DMS153 treated with DMSO at 0.1 percent for 48 hours (cell line): ENCODE data around the gene TPI1.

Experiments
- DNase-seq: peaks from one replicate; lab custom pipeline; 2025; ENCODE audit not compliant: unreplicated experiment; lab: John Stamatoyannopoulos, UW

The TPI1 gene

DNA sequence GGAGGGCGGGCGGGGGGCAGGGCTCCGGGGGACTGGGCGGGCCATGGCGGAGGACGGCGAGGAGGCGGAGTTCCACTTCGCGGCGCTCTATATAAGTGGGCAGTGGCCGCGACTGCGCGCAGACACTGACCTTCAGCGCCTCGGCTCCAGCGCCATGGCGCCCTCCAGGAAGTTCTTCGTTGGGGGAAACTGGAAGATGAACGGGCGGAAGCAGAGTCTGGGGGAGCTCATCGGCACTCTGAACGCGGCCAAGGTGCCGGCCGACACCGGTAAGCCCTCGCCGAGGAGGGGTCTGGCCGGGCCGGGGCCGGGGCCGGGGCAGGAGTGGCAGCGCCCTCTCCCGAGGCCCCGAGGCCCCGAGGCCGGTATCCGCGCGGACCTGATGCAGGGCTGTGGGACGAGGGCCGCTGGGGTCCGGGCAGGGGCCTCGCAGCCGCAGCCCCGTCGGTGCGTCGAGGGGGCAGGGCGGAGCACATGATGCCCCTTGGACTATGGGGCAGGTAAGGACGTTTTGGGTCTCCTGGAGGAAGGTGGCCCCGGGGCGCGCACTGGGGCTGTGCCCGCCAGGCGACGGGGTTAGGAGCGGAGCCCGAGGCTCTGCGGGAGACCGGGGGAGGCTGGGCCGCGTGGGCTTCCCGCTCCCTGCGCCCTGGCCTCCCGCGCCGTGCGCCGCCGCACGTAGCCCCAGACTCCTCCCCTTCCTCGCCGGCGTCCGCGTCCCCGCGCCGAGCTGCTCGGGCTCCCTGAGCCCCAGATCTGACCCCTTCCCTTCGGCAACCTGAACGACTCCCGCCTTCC is at the start of gene TPI1:
TPI1 (plus strand) TSS at position 119 of the 798 bp plus-strand sequence; CDS start at position 155, 36 bp downstream.
- DNase-seq: peak; percentile 64

DNA sequence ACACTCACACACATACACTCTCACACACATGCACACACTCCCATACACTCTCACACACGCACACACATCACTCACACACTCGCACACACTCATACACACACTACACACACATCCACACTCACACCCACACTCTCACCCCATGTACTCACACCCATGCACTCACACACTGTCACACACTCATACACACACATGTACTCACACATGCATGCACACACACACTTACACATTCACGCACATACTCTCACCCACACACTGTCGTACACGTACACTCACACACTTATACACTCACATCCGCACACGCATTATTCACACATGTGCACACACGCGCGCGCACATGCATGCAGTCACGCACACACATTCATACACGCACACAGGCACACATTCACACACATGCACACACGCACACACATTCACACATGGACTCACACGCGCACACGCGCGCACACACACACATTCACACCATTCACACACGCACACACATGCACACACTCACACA is 49.6 kb upstream of the TPI1 start:
- no peak for DNase-seq

- DNase-seq: no peak
These were observed 49.1 kb upstream of the TPI1 start for GRCh38 chr12:6818222-6818621.

- DNase-seq: no peak
These were observed 48.7 kb upstream of the TPI1 start for GRCh38 chr12:6818645-6819044.

DNA sequence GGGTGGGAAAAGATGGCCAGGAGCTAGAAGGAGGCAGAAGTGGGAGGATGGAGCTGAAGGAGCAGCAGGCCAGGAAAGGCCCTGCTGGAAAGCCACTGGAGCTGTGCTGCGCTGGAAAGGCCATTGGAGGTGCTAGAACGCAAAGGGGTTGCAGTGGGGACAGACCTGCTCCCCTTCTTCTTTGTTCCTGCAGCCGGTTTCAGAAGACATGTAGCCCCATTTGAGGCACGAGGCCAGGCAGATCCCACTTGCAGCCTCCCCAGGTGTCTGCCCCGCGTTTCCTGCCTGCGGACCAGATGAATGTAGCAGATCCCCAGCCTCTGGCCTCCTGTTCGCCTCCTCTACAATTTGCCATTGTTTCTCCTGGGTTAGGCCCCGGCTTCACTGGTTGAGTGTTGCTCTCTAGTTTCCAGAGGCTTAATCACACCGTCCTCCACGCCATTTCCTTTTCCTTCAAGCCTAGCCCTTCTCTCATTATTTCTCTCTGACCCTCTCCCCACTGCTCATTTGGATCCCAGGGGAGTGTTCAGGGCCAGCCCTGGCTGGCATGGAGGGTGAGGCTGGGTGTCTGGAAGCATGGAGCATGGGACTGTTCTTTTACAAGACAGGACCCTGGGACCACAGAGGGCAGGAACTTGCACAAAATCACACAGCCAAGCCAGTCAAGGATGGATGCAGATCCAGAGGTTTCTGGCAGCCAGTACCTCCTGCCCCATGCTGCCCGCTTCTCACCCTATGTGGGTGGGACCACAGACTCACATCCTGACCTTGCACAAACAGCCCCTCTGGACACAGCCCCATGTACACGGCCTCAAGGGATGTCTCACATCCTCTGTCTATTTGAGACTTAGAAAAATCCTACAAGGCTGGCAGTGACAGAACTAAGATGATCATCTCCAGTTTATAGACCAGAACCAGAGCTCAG is 48.0 kb upstream of the TPI1 start:
- DNase-seq: no peak

DNA sequence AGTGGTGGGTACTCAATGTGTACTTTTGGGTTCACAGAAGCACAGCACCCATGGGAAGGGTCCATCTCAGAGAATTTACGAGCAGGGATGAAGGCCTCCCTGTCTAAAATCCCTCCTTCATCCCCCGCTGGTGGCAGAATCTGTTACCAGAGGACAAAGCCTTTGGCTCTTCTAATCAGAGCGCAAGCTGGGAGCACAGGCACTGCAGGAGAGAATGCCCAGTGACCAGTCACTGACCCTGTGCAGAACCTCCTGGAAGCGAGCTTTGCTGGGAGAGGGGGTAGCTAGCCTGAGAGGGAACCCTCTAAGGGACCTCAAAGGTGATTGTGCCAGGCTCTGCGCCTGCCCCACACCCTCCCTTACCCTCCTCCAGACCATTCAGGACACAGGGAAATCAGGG is 47.2 kb upstream of the TPI1 start:
- DNase-seq: no peak

- DNase-seq: no peak
These were observed 45.5 kb upstream of the TPI1 start, which contains the start of gene GPR162 for GRCh38 chr12:6821591-6822425. TSS of gene GPR162 (plus strand) at chr12:6821821. CDS start at chr12:6823899, 2,078 bp downstream.

GRCh38 chr12:6822426-6823135 is 44.8 kb upstream of the TPI1 start:
- no peak for DNase-seq

GRCh38 chr12:6823182-6824084 is 43.9 kb upstream of the TPI1 start:
- no peak for DNase-seq

GRCh38 chr12:6824085-6824775 is 43.1 kb upstream of the TPI1 start:
- DNase-seq: no peak

GRCh38 chr12:6824901-6825381 is 42.4 kb upstream of the TPI1 start:
- no peak for DNase-seq

DNA sequence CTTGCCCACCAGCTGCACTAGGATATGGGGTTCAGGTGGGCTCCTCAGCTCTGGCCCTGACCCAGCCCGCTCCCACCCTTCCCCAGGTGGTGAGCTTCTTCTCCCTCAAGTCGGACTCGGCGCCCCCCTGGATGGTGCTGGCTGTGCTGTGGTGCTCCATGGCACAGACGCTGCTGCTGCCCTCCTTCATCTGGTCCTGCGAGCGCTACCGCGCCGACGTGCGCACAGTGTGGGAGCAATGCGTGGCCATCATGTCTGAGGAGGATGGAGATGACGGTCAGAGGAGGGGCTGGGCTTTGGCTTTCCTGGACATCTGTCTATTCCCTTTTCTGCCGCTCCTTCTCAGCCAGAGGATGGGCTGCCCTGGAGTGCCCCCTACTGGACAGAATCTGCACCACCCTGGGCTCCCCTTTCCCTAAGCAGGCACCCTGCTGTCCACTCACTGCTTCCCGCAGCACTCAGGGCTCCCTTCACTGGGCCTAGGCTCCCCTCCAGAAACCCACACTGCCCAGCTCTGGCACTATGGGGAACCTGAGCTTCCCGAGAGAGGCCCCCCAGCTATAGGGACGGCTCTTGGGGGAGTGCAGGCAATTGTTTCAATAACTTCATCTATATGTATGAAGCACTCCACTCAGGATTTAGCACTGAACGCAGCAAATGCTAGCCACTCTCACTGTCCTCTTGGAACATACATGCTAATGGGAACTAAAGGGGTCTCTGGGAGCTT is 41.8 kb upstream of the TPI1 start:
- peak; percentile 83 for DNase-seq

DNA sequence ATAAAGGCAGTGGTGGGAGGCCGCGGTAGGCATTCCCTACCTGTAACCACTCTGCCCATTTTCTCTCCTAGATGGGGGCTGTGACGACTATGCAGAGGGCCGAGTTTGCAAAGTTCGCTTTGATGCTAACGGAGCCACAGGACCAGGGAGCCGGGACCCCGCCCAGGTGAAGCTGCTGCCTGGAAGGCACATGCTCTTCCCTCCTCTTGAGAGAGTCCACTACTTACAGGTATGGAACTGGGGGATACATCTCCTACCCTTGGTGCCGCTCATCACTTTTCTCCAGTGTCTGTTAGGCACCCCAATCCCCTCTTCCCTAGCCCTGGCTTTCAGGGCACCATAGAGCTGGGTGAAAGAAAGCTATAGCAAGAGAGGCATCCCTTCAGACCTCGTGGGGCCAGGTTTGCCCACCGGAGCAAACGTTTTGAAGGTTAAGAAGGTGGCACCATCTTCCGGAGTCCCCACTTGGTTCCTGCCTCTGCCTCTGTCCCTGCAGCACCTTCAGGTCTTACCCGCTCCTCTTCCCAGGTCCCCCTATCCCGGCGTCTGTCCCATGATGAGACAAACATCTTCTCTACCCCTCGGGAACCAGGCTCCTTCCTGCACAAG is 41.1 kb upstream of the TPI1 start:
- DNase-seq: no peak

- DNase-seq: no peak
These were observed 40.4 kb upstream of the TPI1 start for GRCh38 chr12:6826734-6827436.

DNA sequence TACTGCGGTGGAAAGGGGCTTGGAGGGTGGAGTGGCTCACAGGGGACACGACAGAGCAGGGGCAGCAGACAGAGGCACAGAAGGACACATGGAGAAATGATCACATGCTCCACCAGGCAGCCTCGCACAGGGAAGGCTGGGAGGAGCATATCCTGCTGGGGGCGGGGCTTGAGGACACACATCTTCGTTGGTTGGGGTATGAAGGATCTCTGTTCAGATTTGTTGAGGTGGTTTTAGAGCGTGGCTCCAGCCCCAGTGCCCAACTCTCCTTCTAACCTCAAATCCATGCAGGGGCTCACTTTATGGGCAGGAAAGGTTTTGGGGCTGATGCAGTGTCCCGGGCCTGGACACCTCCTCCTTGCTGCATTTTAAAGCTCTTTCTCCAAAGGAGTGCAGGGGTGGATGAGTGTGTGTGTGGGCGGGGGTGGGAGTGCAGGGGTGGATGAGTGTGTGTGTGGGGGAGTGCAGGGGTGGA is 39.9 kb upstream of the TPI1 start:
- peak; percentile 55 for DNase-seq

DNA sequence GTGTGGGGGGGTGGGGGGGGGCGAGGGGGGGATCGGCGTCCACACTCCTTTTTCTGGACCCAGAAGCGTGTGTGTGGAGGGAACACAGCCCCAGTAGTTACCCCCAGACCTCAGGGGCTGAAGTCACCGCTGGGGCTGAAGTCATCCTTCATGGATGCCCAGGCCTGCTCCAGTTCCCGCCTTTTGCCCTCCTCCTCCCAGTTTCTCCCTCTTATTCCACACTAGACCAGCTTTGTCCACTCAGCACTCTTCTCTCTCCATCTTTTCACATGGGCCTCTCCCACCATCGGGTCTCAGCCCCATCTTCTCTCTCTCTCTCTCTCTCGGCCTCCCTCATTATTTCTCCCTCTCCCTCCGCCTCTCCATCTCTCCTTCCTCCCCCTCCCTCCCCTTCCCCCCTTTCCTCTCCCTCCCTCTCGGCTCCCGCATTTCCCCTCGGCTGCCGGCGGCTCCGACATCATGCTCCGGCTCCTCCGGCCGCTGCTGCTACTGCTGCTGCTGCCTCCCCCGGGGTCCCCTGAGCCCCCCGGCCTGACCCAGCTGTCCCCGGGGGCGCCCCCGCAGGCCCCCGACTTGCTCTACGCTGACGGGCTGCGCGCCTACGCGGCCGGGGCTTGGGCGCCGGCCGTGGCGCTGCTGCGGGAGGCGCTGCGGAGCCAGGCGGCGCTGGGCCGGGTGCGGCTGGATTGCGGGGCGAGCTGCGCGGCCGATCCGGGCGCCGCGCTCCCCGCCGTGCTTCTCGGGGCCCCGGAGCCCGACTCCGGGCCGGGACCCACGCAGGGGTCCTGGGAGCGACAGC is 39.1 kb upstream of the TPI1 start, which contains the start of gene P3H3:
P3H3 (plus strand) TSS at position 426 of the 799 bp plus-strand sequence; CDS start at position 460, 34 bp downstream.
- peak; percentile 22 for DNase-seq
